Stomach (tissue), 4 donors: ENCODE results near the gene HMGN1.

Source experiments
- EP300 ChIP-seq: sonication (generic); formaldehyde crosslinking; IDR thresholded peaks from one replicate; pipeline ENCODE4 v1.6.1; 2017; ENCODE audit warnings: antibody characterized with exemption
- TF ChIP-seq, protein P1 (sequence below), 7 experiments: fragments of 450-650 bp in 4 of 7; fragments of 200-600 bp in 3 of 7; sonication (generic) in 3 of 7; IDR thresholded peaks; one replicate each; pipeline ENCODE4 v1.5.1; 2016 to 2019; ENCODE audit warnings: antibody characterized with exemption in 7 of 7, control low read depth in 2 of 7, mild to moderate bottlenecking in 1 of 7

DNA sequence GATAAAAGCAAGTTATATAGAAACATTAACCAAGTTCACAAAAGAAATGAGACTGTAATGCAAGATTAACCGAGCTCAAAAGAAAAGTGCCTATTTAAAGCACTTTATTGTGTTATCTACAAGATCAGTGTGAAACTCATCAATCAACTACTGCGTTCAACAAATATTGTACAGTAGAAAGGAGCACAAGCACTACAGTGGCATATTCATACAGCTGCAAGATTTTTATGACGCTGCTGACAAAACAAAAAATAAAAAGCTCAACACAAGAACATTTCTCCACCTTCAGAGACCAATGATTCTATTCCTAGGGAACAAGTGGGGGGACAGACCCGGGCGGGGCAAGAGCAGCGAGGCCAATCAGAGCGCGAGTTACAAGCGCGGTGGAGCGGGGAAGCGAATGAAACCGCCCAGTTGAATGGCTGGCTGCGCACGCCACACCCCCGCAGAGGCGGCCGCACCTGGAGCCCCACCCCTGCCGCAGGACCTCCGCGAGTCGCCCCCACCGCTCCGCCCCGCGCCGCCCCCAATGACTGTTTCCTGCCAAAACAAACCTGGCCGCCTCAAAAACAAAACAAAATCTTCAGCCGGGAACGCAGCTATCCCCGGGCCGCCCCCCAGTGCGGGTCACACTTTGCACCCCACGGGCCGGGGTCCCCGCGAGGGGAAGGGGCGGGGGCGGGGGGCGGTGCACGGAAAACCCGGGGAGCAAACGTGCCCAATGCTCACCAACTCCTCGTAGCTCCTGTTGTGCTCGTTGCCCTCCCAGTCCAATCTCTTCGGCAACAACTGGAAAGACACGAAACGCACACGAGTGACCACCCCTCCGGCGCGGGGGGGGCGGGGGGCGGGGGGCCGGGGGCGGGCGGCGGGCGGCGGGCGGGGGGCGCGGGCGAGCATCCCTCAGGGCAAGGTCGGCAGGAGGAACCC lies 36.5 kb downstream of the HMGN1 start:
- TF ChIP-seq, protein P1, sequence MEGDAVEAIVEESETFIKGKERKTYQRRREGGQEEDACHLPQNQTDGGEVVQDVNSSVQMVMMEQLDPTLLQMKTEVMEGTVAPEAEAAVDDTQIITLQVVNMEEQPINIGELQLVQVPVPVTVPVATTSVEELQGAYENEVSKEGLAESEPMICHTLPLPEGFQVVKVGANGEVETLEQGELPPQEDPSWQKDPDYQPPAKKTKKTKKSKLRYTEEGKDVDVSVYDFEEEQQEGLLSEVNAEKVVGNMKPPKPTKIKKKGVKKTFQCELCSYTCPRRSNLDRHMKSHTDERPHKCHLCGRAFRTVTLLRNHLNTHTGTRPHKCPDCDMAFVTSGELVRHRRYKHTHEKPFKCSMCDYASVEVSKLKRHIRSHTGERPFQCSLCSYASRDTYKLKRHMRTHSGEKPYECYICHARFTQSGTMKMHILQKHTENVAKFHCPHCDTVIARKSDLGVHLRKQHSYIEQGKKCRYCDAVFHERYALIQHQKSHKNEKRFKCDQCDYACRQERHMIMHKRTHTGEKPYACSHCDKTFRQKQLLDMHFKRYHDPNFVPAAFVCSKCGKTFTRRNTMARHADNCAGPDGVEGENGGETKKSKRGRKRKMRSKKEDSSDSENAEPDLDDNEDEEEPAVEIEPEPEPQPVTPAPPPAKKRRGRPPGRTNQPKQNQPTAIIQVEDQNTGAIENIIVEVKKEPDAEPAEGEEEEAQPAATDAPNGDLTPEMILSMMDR (IDR thresholded peaks at IDR 0.05), result no peak
- TF ChIP-seq EP300, result no peak
